NCI-H510A (cell line): ENCODE results near the gene SUCO.
"Not testable (repeated sequence)": the region's sequence is repeated elsewhere in the genome, so short reads cannot be mapped to it uniquely, and the experiment has no call there.

Experiments
- DNase-seq: peaks from one replicate; lab custom pipeline; 2025; lab: John Stamatoyannopoulos, UW

Gene SUCO

DNA sequence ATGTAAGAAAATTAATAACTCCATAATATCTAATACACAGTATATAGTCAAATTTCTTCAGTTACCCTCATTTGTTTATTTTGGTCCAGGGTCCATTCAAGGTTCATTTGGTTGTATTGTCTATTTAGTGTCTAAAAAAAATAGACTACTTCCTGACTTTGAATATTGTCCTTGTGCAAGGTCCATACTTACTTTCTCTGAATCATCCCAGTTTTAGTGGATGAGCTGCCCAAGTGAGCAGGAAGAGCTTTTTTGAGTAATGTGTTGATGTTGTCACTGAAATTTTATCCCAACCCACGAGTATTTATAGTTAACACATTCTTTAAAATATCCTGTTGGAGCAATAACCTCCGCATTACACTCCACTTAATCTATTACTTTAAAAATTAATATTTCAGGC, 80.3 kb downstream of the SUCO start:
- DNase-seq = no peak

DNA sequence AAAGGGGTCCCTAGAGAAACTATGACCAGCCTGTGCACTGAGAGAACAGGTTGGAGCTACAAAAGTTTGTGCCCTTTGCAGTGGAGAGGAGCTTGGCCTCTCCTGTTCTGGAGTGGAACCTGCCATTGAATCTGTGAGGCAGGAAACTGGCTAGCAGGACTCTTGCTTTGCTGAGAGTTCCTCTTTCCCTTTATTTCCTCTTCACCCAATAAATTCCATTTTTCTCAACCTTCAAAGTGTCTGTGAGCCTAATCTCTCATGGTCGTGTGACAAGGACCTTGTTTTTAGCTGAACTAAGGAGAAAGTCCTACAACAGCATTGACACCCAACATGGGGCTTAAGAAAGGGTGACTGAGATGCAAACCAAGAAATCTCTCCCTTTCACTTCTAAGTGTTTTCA, 83.2 kb downstream of the SUCO start:
- DNase-seq = no peak

DNA sequence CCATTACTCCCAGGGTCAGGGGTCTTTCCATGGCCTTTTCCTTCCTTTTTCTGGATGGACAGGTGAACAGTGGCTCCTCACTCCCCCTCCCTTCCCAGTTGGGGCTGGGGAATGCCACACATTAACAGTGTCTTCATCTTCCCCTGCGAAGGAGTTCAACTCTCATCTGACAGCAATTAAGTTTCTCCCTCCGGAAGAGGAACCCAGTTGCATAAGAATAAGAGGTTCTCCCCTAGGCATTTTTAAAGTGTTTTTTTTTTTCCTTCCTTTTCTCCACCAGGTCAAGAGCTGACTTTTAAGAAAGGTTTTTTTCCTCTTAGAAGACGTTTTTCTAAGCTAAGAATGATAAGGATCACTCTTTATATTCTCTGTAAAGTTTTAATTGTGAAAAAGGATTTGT, 83.7 kb downstream of the SUCO start:
- DNase-seq = no peak

DNA sequence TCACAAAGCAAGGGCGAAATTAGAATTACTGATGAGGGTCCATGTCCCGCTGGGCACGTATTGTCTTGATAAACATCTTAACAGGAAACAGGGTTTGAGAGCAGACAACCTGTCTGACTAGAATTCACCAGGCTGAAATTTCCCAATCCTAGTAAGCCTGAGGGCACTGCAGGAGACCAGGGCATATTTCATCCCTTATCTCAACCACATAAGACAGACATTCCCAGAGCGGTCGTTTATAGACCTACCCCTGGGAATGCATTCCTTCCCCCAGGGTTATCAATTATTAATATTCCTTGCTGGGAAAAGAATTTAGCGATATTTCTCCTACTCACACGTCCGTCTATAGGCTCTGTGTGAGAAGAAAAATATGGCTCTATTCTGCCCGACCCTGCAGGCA, 87.7 kb downstream of the SUCO start:
- DNase-seq = not testable (repeated sequence)

DNA sequence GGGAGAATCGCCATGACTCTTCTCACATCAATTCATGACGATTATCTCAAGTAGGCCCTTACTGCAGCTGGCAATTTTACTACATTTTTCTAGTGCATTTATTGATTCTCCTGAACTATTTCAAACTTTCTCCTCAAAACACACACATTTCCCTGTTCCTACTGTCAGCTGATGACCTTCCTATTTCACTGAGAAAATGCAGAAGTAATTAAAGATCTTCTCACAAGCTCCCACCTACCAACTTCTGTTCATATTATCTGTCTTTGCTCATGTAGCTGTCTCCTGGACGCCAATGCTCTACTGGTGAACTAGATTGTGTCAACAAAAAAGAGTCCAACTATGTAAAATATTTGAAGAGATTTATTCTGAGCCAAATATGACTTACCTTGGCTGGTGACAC, 89.6 kb downstream of the SUCO start:
- no peak for DNase-seq

DNA sequence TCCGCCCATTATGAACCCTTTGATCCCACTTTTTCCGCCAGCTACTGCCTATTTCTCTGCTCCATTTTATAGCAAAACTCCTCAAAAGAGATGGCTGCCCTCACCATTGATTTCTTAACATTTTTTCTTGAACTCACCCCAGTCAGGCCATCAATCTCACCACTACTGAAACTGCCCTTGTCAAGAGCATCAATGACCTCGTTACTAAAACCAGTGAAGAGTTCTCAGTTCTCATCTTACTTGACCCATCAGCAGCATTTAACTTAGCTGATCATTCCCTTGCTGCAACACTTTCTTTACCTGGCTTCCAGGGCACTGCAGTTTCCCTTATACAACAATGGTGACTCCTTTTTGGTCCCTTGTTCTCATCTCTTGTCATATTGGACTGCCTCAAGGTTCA, 90.8 kb downstream of the SUCO start:
- DNase-seq = no peak

DNA sequence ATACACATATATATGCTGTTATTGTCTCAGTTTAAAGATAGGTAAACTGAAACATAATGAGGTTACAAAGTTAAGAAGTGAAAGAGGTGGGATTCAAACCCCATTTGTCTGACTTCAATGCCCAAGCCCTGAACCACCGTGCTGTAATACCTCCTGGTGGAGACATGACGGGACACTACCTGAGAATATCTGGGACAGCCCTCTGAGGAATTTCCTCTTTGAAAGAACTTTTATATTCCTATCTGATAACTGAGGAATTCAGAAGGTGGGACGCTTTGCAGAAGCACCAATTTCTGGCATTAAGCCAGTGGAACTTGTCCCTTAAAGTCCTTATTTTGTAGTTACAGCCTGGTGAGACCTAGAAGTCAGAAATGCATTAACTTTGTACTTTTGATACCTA, 93.9 kb downstream of the SUCO start:
- DNase-seq = no peak

DNA sequence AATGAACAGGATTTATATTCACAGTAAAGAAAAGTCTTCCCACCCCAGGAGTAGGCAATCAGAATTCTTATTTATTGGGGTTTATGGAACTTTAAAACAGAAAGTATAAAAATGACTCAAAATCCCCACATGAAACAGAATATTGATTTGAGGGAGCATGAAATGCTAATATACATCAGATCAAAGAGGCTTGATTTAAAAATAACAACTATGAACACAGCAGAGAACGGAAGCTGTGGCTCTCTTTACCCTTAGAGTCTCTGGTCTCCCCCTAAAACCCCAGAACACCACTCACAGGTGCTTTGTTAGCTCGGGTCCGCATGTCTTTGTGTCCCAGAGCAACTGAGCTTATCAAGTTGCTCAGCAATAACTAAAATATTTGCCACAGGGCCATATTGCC, 94.8 kb downstream of the SUCO start:
- DNase-seq = no peak

DNA sequence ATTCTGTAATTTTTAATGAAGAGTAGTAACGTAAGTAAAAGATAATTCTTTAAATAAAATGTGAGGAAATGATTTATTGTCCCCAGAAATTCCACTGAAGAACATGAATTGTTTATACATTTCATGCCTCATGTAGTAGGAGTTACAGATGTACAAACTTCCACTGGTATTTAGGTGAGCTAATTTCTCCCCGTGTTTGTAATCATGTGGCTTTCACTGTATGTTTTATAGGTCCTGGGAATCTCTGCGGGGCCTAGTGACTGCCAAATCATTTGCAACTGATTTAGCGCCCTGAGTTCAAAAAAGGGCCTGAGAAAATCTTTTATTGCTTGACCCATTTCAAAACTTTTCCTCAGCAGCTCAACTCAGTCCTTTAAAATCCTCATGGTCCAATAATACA, 95.5 kb downstream of the SUCO start:
- no peak for DNase-seq

DNA sequence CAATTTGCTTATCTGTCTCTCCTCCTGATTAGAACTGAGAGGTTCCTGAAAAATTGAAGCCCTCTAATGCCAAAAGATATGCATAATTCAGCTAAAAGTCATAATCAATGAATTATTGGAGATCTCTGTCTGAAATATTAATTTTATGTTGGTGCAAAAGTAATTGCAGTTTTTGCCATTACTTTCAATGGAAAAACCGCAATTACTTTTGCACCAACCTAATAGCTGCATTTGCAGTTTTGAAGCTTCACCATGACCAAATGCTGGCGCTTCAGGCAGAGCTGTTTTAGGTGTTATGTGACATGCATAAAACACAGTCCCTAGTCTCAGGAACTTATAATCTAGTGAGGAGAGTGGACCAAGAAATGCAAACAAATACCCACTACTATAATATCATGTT, 96.2 kb downstream of the SUCO start:
- no peak for DNase-seq

DNA sequence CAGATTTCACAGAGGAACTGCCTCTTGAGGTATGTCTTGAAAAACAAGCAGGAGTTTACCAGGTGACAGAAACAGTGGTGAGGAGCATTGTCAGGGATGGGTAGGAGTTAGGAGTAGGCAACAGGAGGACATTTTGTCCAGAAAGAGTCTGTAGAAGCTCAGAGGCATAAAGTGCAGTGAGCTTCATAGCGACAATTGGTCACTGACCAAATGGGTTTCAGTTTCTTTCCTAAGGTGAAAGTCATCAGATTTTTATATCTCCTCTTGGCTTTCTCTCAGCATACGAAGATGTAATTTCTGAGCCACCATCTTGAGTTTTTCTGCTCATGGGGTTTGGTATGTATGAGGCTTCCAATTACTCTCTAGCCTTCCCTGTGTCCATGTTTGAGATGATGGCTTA, 96.7 kb downstream of the SUCO start:
- DNase-seq = no peak

DNA sequence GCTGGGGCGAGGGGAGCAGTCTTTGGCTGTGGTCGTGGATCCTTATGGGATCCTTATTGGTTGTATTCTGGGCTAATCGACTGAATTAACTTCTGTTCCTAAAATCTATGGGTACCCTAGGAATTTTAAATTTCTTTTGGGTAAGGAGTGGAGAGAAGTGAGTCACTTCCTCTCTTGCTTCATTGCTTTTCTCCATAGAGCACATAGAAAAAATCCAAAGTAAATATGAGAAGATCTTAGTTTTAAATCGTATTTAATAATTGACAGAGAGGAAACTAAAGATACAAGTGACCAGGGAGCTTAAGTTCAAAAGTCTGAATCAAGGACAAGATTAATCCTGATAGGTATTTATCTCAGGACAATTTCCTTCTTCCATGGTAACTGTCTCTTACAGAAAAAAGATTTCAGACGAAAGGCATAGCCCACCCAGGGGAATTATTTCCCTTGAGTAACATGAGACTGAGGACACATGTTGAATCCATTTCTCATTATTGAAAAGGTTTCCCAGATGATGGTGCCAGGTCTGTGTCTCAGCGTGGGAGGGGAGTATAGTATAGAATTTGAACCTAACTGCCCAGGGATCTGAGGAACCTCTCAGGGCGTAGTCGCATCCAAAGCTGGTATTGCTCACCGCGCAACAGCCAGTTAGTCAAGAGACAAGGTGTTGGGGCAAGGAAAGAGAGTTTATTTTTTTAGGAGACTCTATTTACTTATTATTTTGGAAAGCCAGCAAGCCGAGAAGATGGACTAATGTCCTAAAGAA, 97.3 kb downstream of the SUCO start:
- no peak for DNase-seq

DNA sequence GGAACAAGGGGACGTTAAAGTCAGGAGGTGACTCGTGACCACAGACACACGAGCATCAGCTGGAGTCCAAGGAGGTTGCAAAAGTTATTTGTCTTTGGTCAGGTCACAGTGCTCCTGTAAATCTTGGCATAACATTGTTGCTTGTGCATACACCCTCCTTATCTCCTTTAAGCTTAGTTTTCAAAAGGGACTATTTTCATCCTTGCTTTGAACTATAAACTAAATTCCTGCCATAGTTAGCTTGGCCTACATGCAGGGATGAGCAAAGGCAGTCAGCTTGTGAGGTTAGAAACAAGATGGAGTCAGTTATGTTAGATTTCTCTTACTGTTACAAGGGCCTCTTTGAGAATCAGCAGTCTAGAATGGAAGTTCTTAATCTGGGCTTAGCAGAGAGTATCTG, 97.9 kb downstream of the SUCO start:
- no peak for DNase-seq

DNA sequence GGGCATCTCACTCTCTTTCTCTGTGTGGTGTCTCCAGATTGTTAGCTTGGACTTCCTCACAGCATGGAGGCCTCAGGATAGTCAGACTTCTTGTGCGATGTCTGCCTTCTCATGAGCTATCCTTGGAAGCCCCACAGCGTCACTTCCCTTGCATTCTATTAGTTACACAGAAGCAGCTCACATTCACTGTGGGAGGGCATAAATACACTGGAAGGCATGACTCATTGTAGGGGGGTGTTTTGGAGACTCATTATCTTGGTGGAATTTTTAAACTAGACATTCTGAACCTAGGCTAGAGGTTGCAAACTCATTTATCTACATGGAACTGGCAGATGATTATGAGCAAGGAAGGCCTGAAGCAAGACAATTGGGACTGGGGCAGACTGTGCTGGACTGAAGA, 104.6 kb downstream of the SUCO start:
- no peak for DNase-seq

DNA sequence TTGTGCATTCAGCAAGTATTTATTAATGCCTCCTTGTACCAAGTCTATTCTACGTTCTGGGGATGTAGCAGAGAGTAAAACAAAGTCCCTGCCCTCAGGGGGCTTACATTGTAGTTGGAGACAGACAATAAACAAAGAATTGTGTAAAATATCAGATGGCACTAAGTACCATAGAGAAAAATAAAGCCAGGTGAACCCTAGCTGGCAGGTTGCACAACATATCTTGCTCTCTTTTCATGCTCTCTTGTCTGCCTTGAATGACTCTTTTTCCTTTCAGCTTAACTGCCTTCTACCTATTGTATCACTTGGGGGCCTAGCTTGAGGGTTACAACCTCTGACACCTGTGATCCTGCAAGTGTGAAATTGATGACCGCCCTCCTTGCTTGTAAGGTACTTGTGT, 105.3 kb downstream of the SUCO start:
- no peak for DNase-seq

DNA sequence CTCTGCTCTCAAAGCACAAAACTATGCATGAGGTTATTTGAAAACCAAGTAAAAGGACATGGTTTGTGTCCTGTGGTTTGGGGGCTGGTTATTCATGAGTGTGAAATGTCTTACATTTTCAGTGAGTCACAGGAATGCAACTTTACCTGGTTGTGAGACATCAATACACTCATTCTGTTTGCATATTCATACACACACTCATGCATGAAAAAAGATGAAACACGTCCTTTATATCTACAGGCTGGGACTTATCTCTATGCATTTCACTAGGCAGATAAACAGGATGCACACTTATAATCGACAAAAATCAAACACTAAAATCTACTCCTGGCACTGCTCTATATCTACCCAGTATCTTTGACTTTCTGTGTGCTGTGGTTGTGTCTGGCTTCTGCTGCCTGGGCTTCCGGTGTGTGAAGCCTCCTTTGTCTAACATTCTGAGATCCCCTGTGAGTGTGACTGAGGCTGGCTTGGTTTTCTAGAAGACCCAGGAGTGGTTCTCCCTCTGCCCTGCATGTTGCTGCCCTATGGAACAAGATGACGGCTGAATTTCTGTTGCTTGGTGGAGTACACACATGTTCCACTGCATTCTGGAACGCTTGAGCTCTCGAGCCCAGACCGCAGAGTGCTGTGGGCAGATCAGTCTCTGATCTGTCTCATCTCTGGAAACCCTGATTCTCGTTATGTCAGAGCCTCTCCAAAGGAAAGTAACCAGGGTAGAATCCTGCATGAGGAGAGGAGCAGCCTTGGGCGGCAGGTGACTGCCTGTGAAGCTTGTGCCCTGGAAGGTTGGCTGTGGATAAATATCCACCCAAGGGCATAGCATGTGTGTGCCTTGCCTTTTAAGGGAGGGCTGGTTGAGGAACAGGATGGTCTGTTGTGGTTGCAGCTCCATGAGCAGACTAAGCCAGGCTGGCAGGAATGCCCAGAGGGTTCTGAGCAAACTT, 106.2 kb downstream of the SUCO start:
- DNase-seq = no peak

DNA sequence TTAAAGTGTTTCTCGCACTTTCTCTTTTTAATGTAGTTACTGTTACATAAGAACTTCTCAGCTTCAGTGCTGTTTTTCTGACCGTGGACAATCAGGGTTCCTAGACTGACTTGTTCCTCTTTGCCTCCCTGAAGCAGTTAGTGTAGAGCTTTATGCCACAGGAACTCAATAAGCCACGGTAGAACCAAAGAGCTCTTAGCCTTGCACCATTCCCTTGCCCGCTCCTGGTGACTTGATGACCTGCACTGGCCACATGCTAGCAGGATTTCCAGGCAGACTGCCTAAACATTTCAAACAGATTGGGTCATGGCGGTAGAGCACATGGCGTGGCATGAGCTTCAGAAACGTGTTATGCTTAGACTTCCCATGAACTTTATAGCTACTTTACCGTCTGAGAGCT, 107.2 kb downstream of the SUCO start:
- no peak for DNase-seq

DNA sequence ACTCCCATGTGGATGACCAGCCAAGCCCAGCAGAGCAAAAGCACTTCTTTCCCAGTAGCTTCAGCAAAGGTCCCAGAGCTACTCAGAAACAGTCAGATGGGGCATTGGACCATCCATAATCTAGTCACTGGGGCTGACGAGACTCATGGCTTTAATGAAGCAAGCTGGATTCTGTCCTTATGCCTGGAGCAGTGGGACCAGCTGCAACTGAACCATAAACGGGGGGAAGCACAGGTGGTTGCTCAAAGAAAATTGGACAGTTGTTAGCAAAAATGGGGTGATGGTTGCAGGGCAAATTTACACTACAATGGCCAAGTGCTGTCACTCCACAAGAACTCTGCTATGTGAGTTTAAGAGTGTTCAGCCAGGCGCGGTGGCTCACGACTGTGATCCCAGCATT, 108.5 kb downstream of the SUCO start:
- no peak for DNase-seq

DNA sequence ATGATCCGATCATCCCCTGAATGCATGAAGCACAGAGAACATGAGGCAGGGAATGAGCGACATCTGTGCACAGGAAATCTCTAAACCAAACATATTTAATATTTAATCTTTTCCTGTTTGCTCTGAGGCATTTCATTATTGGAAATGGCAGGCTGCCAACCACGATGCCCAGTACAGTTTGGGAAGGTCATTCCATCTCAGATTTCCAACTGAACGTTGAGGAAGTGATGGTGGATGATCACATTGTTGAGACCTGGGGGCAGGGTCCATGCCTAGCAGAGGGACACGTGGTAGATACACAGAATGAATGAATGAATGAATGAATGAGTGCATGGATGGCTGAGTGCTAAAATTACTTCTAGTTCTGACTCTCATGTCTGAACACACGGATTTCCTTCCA, 110.0 kb downstream of the SUCO start:
- no peak for DNase-seq

DNA sequence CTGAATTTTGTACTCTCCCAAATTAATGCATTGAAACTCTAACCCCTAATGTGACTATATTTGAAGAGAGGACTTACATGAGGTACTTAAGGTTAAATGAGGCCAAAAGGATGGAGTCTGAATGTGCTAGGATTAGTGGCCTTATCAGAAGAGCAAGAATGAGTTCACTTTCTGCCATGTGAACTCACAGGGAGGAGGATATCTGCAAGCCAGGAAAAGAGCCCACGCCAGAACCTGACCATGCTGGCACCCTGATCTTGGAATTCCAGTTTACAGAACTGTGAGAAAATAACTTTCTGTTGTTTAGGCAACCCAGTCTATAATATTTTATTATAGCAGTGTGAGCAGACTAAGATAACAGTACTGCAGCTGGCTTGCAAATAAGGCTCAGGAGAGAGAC, 113.7 kb downstream of the SUCO start:
- no peak for DNase-seq

DNA sequence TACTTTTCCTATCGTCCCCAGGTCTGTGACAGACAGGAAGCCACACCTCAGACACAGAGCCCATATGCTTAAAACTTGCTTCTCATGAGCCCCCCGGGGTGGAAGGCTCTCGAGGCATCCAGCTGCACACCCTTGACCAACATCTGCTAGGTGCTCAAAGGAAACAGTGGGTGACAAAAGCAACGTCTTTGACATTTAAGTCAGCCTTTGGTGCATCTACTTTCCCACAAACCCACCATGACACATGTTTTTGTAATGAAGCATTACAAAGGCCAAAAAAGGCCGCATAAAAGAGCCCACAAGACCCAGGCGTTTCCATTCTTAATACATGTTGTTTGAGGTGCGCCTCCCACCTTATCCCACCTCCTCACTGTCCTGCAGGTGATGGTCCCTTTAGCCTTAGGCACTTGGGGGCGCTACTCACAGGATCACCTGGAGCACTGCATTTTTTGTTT, 114.2 kb downstream of the SUCO start:
- no peak for DNase-seq

DNA sequence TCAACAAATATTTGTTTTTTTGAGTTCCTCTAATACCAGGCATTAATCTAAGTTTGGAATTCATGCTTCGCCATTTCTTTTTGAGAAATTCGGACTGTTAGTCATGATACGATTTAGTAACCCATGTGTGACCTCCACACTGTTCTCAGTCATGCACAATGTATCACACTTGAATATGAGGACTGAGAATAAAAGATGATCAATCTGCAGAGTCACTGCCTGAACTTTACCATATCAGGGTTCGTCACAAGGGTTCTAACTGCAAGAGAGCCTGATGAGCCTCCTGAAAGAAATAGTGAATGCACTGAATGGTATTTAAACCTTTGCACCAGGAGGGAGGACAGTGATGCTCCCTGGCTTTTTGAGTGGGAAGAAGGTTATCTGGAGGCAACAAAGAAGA, 115.0 kb downstream of the SUCO start:
- DNase-seq = no peak

DNA sequence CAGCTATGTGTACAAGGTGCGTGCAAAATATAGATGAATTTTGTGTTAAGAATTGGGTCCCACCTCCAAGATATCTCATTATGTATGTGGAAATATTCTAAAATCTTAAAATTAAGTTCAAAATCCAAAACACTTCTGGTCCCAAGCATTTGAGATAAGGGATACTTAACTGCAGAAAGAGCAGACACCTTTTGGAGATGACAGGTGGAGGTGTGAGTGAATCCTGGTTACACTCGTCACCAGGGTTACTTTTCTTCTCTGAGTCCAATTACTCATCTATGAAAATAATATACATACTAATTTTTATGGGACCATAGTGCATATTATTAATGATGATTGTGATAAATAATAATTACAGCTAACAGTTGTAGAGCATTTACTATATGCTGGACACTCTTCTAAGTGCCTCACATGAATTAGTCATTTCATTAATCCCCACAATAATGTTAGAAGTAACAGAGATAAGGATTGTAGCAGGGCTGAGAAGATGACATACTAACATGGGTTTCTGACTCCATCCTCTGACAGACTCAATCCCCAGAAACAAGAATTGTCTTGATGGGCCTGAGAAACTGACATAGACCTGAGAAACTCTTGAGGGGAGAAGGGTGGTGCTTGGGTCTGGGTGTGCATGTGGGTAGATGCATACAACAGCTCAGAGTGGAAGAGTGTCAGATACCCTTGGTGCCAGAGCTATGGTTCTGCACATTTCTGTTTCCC, 117.7 kb downstream of the SUCO start:
- no peak for DNase-seq
